Measurements from ENCODE around the gene SEPTIN12. TPM values are rescaled to one million over a fixed set of nuclear protein-coding genes. Genes with fewer than 3 reads are reported as not detected.

The SEPTIN12 gene
- total RNA-seq, 6 experiments from 2014 or later: not detected

- Mint-ChIP-seq H3K36me3 (ENCODE audit: low read depth) (no peaks in the 10 kb centered on the region), H3K4me1 (ENCODE audit: low read depth) (no peaks in the 10 kb centered on the region), H3K4me3 (no peak overlapping the region), H3K27me3 (ENCODE audit: insufficient read depth) (no peaks in the 10 kb centered on the region), H3K9me3 (no peaks in the 10 kb centered on the region), H3K27ac (no peak overlapping the region)
- TF ChIP-seq CTCF (IDR thresholded peaks at IDR 0.05): no peak
- DNase-seq: no peak
These were observed 38.4 kb downstream of the SEPTIN12 start for GRCh38 chr16:4749700-4750257.

- Mint-ChIP-seq H3K27me3 (ENCODE audit: insufficient read depth) (no peaks in the 10 kb centered on the region), H3K4me3 (no peak overlapping the region), H3K27ac (no peak overlapping the region), H3K36me3 (ENCODE audit: low read depth) (no peaks in the 10 kb centered on the region), H3K9me3 (no peaks in the 10 kb centered on the region), H3K4me1 (ENCODE audit: low read depth) (peaks cover under 1% of the 10 kb centered on the region)
- no peak for TF ChIP-seq CTCF (IDR thresholded peaks at IDR 0.05)
- no peak for DNase-seq
These were observed 39.3 kb downstream of the SEPTIN12 start for GRCh38 chr16:4748682-4749411.

- Mint-ChIP-seq H3K9me3 (no peaks in the 10 kb centered on the region), H3K4me3 (no peak overlapping the region), H3K27me3 (ENCODE audit: insufficient read depth) (no peaks in the 10 kb centered on the region), H3K27ac (no peak overlapping the region), H3K4me1 (ENCODE audit: low read depth) (peaks cover 8% of the 10 kb centered on the region), H3K36me3 (ENCODE audit: low read depth) (no peaks in the 10 kb centered on the region)
- no peak for TF ChIP-seq CTCF (IDR thresholded peaks at IDR 0.05)
- no peak for DNase-seq
These were observed 40.1 kb downstream of the SEPTIN12 start for GRCh38 chr16:4747906-4748681.

- no peak for DNase-seq
- Mint-ChIP-seq H3K27ac (no peak overlapping the region), H3K4me3 (no peak overlapping the region), H3K9me3 (no peaks in the 10 kb centered on the region), H3K4me1 (ENCODE audit: low read depth) (peaks cover 12% of the 10 kb centered on the region), H3K36me3 (ENCODE audit: low read depth) (no peaks in the 10 kb centered on the region), H3K27me3 (ENCODE audit: insufficient read depth) (no peaks in the 10 kb centered on the region; the same call in 1 of the 2 replicates)
- no peak for TF ChIP-seq CTCF (IDR thresholded peaks at IDR 0.05)
These were observed 41.1 kb downstream of the SEPTIN12 start for GRCh38 chr16:4746991-4747574.

- Mint-ChIP-seq H3K27me3 (ENCODE audit: insufficient read depth) (no peaks in the 10 kb centered on the region; the same call in 1 of the 2 replicates), H3K9me3 (no peaks in the 10 kb centered on the region), H3K4me3 (no peak overlapping the region), H3K4me1 (ENCODE audit: low read depth) (peaks cover 12% of the 10 kb centered on the region), H3K36me3 (ENCODE audit: low read depth) (no peaks in the 10 kb centered on the region), H3K27ac (no peak overlapping the region; the same call in 1 of the 2 replicates)
- no peak for TF ChIP-seq CTCF (IDR thresholded peaks at IDR 0.05)
- no peak for DNase-seq
These were observed 41.9 kb downstream of the SEPTIN12 start for GRCh38 chr16:4746215-4746614.
